Activated naive CD4-positive, alpha-beta T cell treated with anti-CD3 and anti-CD28 coated beads for 36 hours (primary cell): ENCODE measurements around the gene GAD1. TPM values are rescaled to one million over a fixed set of nuclear protein-coding genes. Genes with fewer than 3 reads are reported as not detected.
A peak's percentile ranks its signal among the peaks of the same experiment; 100 is the strongest.

Experiments used
- CTCF ChIA-PET: fragments of 350-600 bp; sonication (Branson Sonifier 250); formaldehyde crosslinking; loops from one replicate; lab custom pipeline; 2021; ENCODE audit warnings: antibody characterized with exemption; lab: Charles Lee
- DNase-seq: peaks from one replicate; pipeline ENCODE4 v3.0.0-alpha.2; 2020
- H3K27ac Mint-ChIP-seq: one replicate; pipeline ENCODE4 v1.8.0; 2021; ENCODE audit warnings: mild to moderate bottlenecking, mixed read lengths
- H3K27me3 Mint-ChIP-seq: one replicate; pipeline ENCODE4 v1.8.0; 2021; ENCODE audit warnings: low read depth, mixed read lengths
- H3K36me3 Mint-ChIP-seq: one replicate; pipeline ENCODE4 v1.8.0; 2021; ENCODE audit warnings: low read depth, mixed read lengths
- H3K4me1 Mint-ChIP-seq: one replicate; pipeline ENCODE4 v1.8.0; 2021; ENCODE audit warnings: low read depth, mixed read lengths
- H3K4me3 Mint-ChIP-seq: one replicate; pipeline ENCODE4 v1.8.0; 2021; ENCODE audit warnings: mild to moderate bottlenecking, moderate library complexity, mixed read lengths
- H3K9me3 Mint-ChIP-seq: one replicate; pipeline ENCODE4 v1.8.0; 2021; ENCODE audit warnings: mixed read lengths
- intact Hi-C: fragments of 100-400 bp; cut with micrococcal nuclease; formaldehyde crosslinking; loops from one replicate; pipeline ENCODE4 v1.15.1; 2023
- total RNA-seq, 2 experiments: library from RNA; stranded (reverse); gene quantifications; one replicate each; pipeline ENCODE4 v1.2.3, GENCODE V29; 2021

Gene GAD1
- total RNA-seq, 2 experiments from 2014 or later: 0.86 TPM

- H3K4me3 Mint-ChIP-seq: no peak overlapping the region
- H3K4me1 Mint-ChIP-seq: no peaks in the 10 kb centered on the region
- no peak overlapping the region for H3K27ac Mint-ChIP-seq
- H3K9me3 Mint-ChIP-seq: no peaks in the 10 kb centered on the region
- no peak for DNase-seq
- H3K36me3 Mint-ChIP-seq: no peaks in the 10 kb centered on the region
- CTCF ChIA-PET: interaction anchor here (0.8 kb wide), 1 partner anchor 68 kb away, joined by 3 read pairs; no protein-coding TSS in a partner anchor
- H3K27me3 Mint-ChIP-seq: no peaks in the 10 kb centered on the region
- intact Hi-C loops: no loop called here
Measured at GRCh38 chr2:170806548-170806947, 10.1 kb upstream of the GAD1 start.

- H3K9me3 Mint-ChIP-seq: no peaks in the 10 kb centered on the region
- peaks cover 26% of the 10 kb centered on the region for H3K4me1 Mint-ChIP-seq
- H3K27ac Mint-ChIP-seq: no peak overlapping the region
- no peak overlapping the region for H3K4me3 Mint-ChIP-seq
- DNase-seq: no peak
- CTCF ChIA-PET: interaction anchor here (0.7 to 5.3 kb wide), 33 partner anchors 9 to 1470 kb away, joined by 3 to 45 read pairs (median 4); partner anchors contain the start of gene SP5
- no peaks in the 10 kb centered on the region for H3K36me3 Mint-ChIP-seq
- intact Hi-C loops: loop anchor here (1.0 to 5.0 kb wide), 6 partner anchors 76 to 880 kb away; no protein-coding TSS in a partner anchor
- H3K27me3 Mint-ChIP-seq: peaks cover 49% of the 10 kb centered on the region
Measured at GRCh38 chr2:170812710-170813600, 3.7 kb upstream of the GAD1 start.

- CTCF ChIA-PET: interaction anchor here (0.6 to 5.3 kb wide), 28 partner anchors 8 to 494 kb away, joined by 3 to 45 read pairs (median 5); partner anchors contain the start of genes ERICH2 and SP5
- DNase-seq: peak; percentile 59
- Mint-ChIP-seq H3K27me3 (peaks cover 56% of the 10 kb centered on the region), H3K4me1 (peaks cover 33% of the 10 kb centered on the region), H3K4me3 (no peak overlapping the region), H3K9me3 (no peaks in the 10 kb centered on the region), H3K36me3 (no peaks in the 10 kb centered on the region), H3K27ac (no peak overlapping the region)
- intact Hi-C loops: loop anchor here (2.0 to 5.0 kb wide), 4 partner anchors 43 to 881 kb away; partner anchors contain the start of gene ERICH2
Measured at GRCh38 chr2:170813611-170814532, 2.8 kb upstream of the GAD1 start.

- Mint-ChIP-seq H3K4me3 (no peak overlapping the region), H3K9me3 (no peaks in the 10 kb centered on the region), H3K4me1 (peaks cover 34% of the 10 kb centered on the region), H3K27ac (no peak overlapping the region), H3K36me3 (no peaks in the 10 kb centered on the region), H3K27me3 (peaks cover 63% of the 10 kb centered on the region)
- DNase-seq: no peak
- intact Hi-C loops: loop anchor here (1.0 to 5.0 kb wide), 8 partner anchors 9 to 578 kb away; partner anchors contain the start of genes ERICH2 and SP5
- CTCF ChIA-PET: interaction anchor here (0.9 to 5.3 kb wide), 11 partner anchors 7 to 490 kb away, joined by 3 to 45 read pairs (median 13); partner anchors contain the start of gene ERICH2
Measured at GRCh38 chr2:170814533-170815230, 2.0 kb upstream of the GAD1 start.

GRCh38 chr2:170815311-170815710, 1.4 kb upstream of the GAD1 start:
- DNase-seq: no peak
- Mint-ChIP-seq H3K4me1 (peaks cover 37% of the 10 kb centered on the region), H3K27ac (no peak overlapping the region), H3K4me3 (peak overlapping the region; percentile 68), H3K36me3 (no peaks in the 10 kb centered on the region), H3K9me3 (no peaks in the 10 kb centered on the region), H3K27me3 (peaks cover 66% of the 10 kb centered on the region)
- intact Hi-C loops: loop anchor here (1.0 to 2.0 kb wide), 7 partner anchors 8 to 579 kb away; partner anchors contain the start of genes ERICH2 and SP5
- CTCF ChIA-PET: interaction anchor here (0.6 to 5.3 kb wide), 16 partner anchors 10 to 491 kb away, joined by 3 to 45 read pairs (median 5); partner anchors contain the start of gene ERICH2

GRCh38 chr2:170815746-170816503, 762 bp upstream of the GAD1 start:
- Mint-ChIP-seq H3K9me3 (no peaks in the 10 kb centered on the region), H3K36me3 (no peaks in the 10 kb centered on the region), H3K27me3 (peaks cover 72% of the 10 kb centered on the region), H3K4me3 (peak overlapping the region; percentile 68), H3K4me1 (peaks cover 43% of the 10 kb centered on the region), H3K27ac (no peak overlapping the region)
- peak; percentile 77 for DNase-seq
- intact Hi-C loops: loop anchor here (1.0 to 2.0 kb wide), 7 partner anchors 7 to 580 kb away; partner anchors contain the start of genes ERICH2 and SP5
- CTCF ChIA-PET: interaction anchor here (0.6 to 5.3 kb wide), 21 partner anchors 9 to 492 kb away, joined by 3 to 45 read pairs (median 4); partner anchors contain the start of gene ERICH2

GRCh38 chr2:170817093-170818035, 677 bp downstream of the GAD1 start:
- Mint-ChIP-seq H3K9me3 (no peaks in the 10 kb centered on the region), H3K27me3 (peaks cover 86% of the 10 kb centered on the region), H3K4me3 (peak overlapping the region; percentile 68), H3K4me1 (peaks cover 55% of the 10 kb centered on the region), H3K36me3 (no peaks in the 10 kb centered on the region), H3K27ac (no peak overlapping the region)
- no peak for DNase-seq
- intact Hi-C loops: no loop called here
- CTCF ChIA-PET: interaction anchor here (0.6 to 5.3 kb wide), 15 partner anchors 8 to 996 kb away, joined by 3 to 45 read pairs (median 6); partner anchors contain the start of gene GORASP2

GRCh38 chr2:170818036-170818751, 1.5 kb downstream of the GAD1 start:
- Mint-ChIP-seq H3K9me3 (no peaks in the 10 kb centered on the region), H3K27me3 (peaks cover 85% of the 10 kb centered on the region), H3K4me1 (peaks cover 61% of the 10 kb centered on the region), H3K27ac (no peak overlapping the region), H3K4me3 (peak overlapping the region; percentile 68), H3K36me3 (no peaks in the 10 kb centered on the region)
- intact Hi-C loops: no loop called here
- CTCF ChIA-PET: interaction anchor here (0.5 to 2.1 kb wide), 7 partner anchors 8 to 494 kb away, joined by 3 to 6 read pairs (median 3); no protein-coding TSS in a partner anchor
- DNase-seq: no peak

- H3K27ac Mint-ChIP-seq: no peak overlapping the region
- peaks cover 57% of the 10 kb centered on the region for H3K4me1 Mint-ChIP-seq
- intact Hi-C loops: no loop called here
Measured at GRCh38 chr2:170818752-170819470, 2.2 kb downstream of the GAD1 start.

More at GRCh38 chr2:170818752-170819470, 2.2 kb downstream of the GAD1 start:
- Mint-ChIP-seq H3K27me3 (peaks cover 81% of the 10 kb centered on the region), H3K4me3 (peak overlapping the region; percentile 68), H3K36me3 (no peaks in the 10 kb centered on the region), H3K9me3 (no peaks in the 10 kb centered on the region)
- DNase-seq: no peak
- CTCF ChIA-PET: interaction anchor here (0.5 to 2.1 kb wide), 8 partner anchors 8 to 494 kb away, joined by 3 to 6 read pairs (median 3); no protein-coding TSS in a partner anchor
